Renal pelvis (tissue), 12 donors: ENCODE data around the gene TBXT. TPM values are rescaled to one million over a fixed set of nuclear protein-coding genes. Genes with fewer than 3 reads are reported as not detected.
"Not testable (repeated sequence)": the region's sequence is repeated elsewhere in the genome, so short reads cannot be mapped to it uniquely, and the experiment has no call there.

ENCODE experiments used
- DNase-seq: peaks from one replicate; pipeline ENCODE4 v3.0.0-alpha.2; 2013
- long read RNA-seq, 16 experiments: transcript quantifications; one replicate each; lab custom pipeline, GENCODE V29; 2026
- polyA plus RNA-seq, 3 donors: library from polyadenylated mRNA; unstranded; fragments of 120-200 nt; gene quantifications; one replicate each; pipeline ENCODE4 v1.2.1, GENCODE V29; 2013; ENCODE audit not compliant: insufficient read length in 3 of 3

TBXT gene
- polyA plus RNA-seq = not detected
- long read RNA-seq, donor 1 = 0 reads
- long read RNA-seq, donor 2 = 0 reads
- long read RNA-seq, donor 3 = 0 reads
- long read RNA-seq, donor 4 = 0 reads
- long read RNA-seq, donor 5 = 0 reads
- long read RNA-seq, donor 6 = 0 reads
- long read RNA-seq, donor 7 = 0 reads
- long read RNA-seq, donor 8 = 0 reads
- long read RNA-seq, donor 9 = 0 reads
- long read RNA-seq, donor 10 = 0 reads
- long read RNA-seq, donor 11 = 0 reads
- long read RNA-seq, donor 12 = 0 reads
- long read RNA-seq, donor 13 = 0 reads
- long read RNA-seq, donor 14 = 0 reads
- long read RNA-seq, donor 15 = 0 reads
- long read RNA-seq, donor 16 = 0 reads

GRCh38 chr6:166167801-166168615 is at the start of gene TBXT:
Gene TBXT (minus strand): TSS chr6:166167851. CDS start chr6:166167591, 260 bp downstream.
- DNase-seq = no peak

GRCh38 chr6:166207284-166207561 is 39.6 kb upstream of the TBXT start:
- no peak for DNase-seq

GRCh38 chr6:166206510-166207283 is 39.0 kb upstream of the TBXT start:
- no peak for DNase-seq

- DNase-seq = no peak
These were observed 38.4 kb upstream of the TBXT start for GRCh38 chr6:166206066-166206465.

GRCh38 chr6:166204852-166205650 is 37.4 kb upstream of the TBXT start:
- DNase-seq = no peak

- DNase-seq = no peak
These were observed 36.1 kb upstream of the TBXT start for GRCh38 chr6:166203641-166204222.

GRCh38 chr6:166203003-166203640 is 35.5 kb upstream of the TBXT start:
- no peak for DNase-seq

GRCh38 chr6:166202321-166202733 is 34.7 kb upstream of the TBXT start:
- DNase-seq = no peak

- DNase-seq = no peak
These were observed 34.2 kb upstream of the TBXT start for GRCh38 chr6:166201878-166202277.

GRCh38 chr6:166197361-166197760 is 29.7 kb upstream of the TBXT start:
- no peak for DNase-seq

- no peak for DNase-seq
These were observed 28.2 kb upstream of the TBXT start for GRCh38 chr6:166195860-166196238.

- DNase-seq = no peak
These were observed 27.5 kb upstream of the TBXT start for GRCh38 chr6:166194914-166195859.

GRCh38 chr6:166192557-166192956 is 24.9 kb upstream of the TBXT start:
- DNase-seq = no peak

GRCh38 chr6:166192136-166192535 is 24.5 kb upstream of the TBXT start:
- DNase-seq = no peak

GRCh38 chr6:166179704-166180103 is 12.1 kb upstream of the TBXT start:
- no peak for DNase-seq

GRCh38 chr6:166176106-166176505 is 8.5 kb upstream of the TBXT start:
- DNase-seq = no peak

- not testable (repeated sequence) for DNase-seq
These were observed 7.4 kb upstream of the TBXT start for GRCh38 chr6:166175093-166175492.

- DNase-seq = no peak
These were observed 6.4 kb upstream of the TBXT start for GRCh38 chr6:166174031-166174430.

- no peak for DNase-seq
These were observed 5.8 kb upstream of the TBXT start for GRCh38 chr6:166173281-166173951.
